ENCODE data around the gene KRTAP12-4. TPM values are rescaled to one million over a fixed set of nuclear protein-coding genes. Genes with fewer than 3 reads are reported as not detected.
A peak's percentile ranks its signal among the peaks of the same experiment; 100 is the strongest.
"Not testable (repeated sequence)": the region's sequence is repeated elsewhere in the genome, so short reads cannot be mapped to it uniquely, and the experiment has no call there.

Gene KRTAP12-4
- total RNA-seq, 1 donor from 2014 or later, result not detected

- Mint-ChIP-seq H3K27ac (no peak overlapping the region), H3K36me3 (ENCODE audit: low read depth) (no peaks in the 10 kb centered on the region), H3K4me1 (ENCODE audit: low read depth) (no peaks in the 10 kb centered on the region), H3K27me3 (ENCODE audit: low read depth) (peaks cover 52% of the 10 kb centered on the region), H3K4me3 (ENCODE audit: low read depth) (no peak overlapping the region), H3K9me3 (peaks cover 20% of the 10 kb centered on the region)
- intact Hi-C loops (cut with micrococcal nuclease), result no loop called here
- DNase-seq (ENCODE audit: low spot score), result peak; percentile 3
These were observed 42.1 kb upstream of the KRTAP12-4 start for GRCh38 chr21:44696572-44696971.

- H3K27ac Mint-ChIP-seq, result no peak overlapping the region
- intact Hi-C loops (cut with micrococcal nuclease), result no loop called here
- peaks cover 51% of the 10 kb centered on the region for H3K27me3 Mint-ChIP-seq (ENCODE audit: low read depth)
- H3K36me3 Mint-ChIP-seq (ENCODE audit: low read depth), result no peaks in the 10 kb centered on the region
- peak; percentile 4 for DNase-seq (ENCODE audit: low spot score)
- H3K4me1 Mint-ChIP-seq (ENCODE audit: low read depth), result no peaks in the 10 kb centered on the region
- H3K9me3 Mint-ChIP-seq, result peaks cover 20% of the 10 kb centered on the region
- H3K4me3 Mint-ChIP-seq (ENCODE audit: low read depth), result no peak overlapping the region
These were observed 41.2 kb upstream of the KRTAP12-4 start for GRCh38 chr21:44695641-44696040.

GRCh38 chr21:44695184-44695583 is 40.7 kb upstream of the KRTAP12-4 start:
- Mint-ChIP-seq H3K27ac (no peak overlapping the region), H3K27me3 (ENCODE audit: low read depth) (peaks cover 51% of the 10 kb centered on the region), H3K4me3 (ENCODE audit: low read depth) (no peak overlapping the region), H3K36me3 (ENCODE audit: low read depth) (no peaks in the 10 kb centered on the region), H3K9me3 (peaks cover 20% of the 10 kb centered on the region), H3K4me1 (ENCODE audit: low read depth) (no peaks in the 10 kb centered on the region)
- peak; percentile 4 for DNase-seq (ENCODE audit: low spot score)
- intact Hi-C loops (cut with micrococcal nuclease), result no loop called here

- H3K27me3 Mint-ChIP-seq (ENCODE audit: low read depth), result peaks cover 49% of the 10 kb centered on the region
- H3K9me3 Mint-ChIP-seq, result peaks cover 20% of the 10 kb centered on the region
- no peaks in the 10 kb centered on the region for H3K4me1 Mint-ChIP-seq (ENCODE audit: low read depth)
- H3K4me3 Mint-ChIP-seq (ENCODE audit: low read depth), result no peak overlapping the region
- no peak overlapping the region for H3K27ac Mint-ChIP-seq
- H3K36me3 Mint-ChIP-seq (ENCODE audit: low read depth), result no peaks in the 10 kb centered on the region
- intact Hi-C loops (cut with micrococcal nuclease), result no loop called here
- DNase-seq (ENCODE audit: low spot score), result peak; percentile 5
These were observed 40.3 kb upstream of the KRTAP12-4 start for GRCh38 chr21:44694776-44695175.

- Mint-ChIP-seq H3K27me3 (ENCODE audit: low read depth) (peaks cover 38% of the 10 kb centered on the region), H3K4me3 (ENCODE audit: low read depth) (no peak overlapping the region), H3K36me3 (ENCODE audit: low read depth) (no peaks in the 10 kb centered on the region), H3K27ac (no peak overlapping the region), H3K9me3 (peaks cover 20% of the 10 kb centered on the region), H3K4me1 (ENCODE audit: low read depth) (no peaks in the 10 kb centered on the region)
- intact Hi-C loops (cut with micrococcal nuclease), result no loop called here
- no peak for DNase-seq (ENCODE audit: low spot score)
These were observed 38.5 kb upstream of the KRTAP12-4 start for GRCh38 chr21:44692798-44693512.

- H3K9me3 Mint-ChIP-seq, result peaks cover 20% of the 10 kb centered on the region
- peaks cover 1% of the 10 kb centered on the region for H3K4me1 Mint-ChIP-seq (ENCODE audit: low read depth)
- no peak overlapping the region for H3K4me3 Mint-ChIP-seq (ENCODE audit: low read depth)
- peaks cover 28% of the 10 kb centered on the region for H3K27me3 Mint-ChIP-seq (ENCODE audit: low read depth)
- H3K36me3 Mint-ChIP-seq (ENCODE audit: low read depth), result no peaks in the 10 kb centered on the region
- intact Hi-C loops (cut with micrococcal nuclease), result no loop called here
- DNase-seq (ENCODE audit: low spot score), result no peak
- H3K27ac Mint-ChIP-seq, result no peak overlapping the region
These were observed 37.2 kb upstream of the KRTAP12-4 start for GRCh38 chr21:44691686-44692085.

GRCh38 chr21:44689740-44690139 is 35.3 kb upstream of the KRTAP12-4 start:
- intact Hi-C loops (cut with micrococcal nuclease); H3K4me3 Mint-ChIP-seq (ENCODE audit: low read depth); H3K36me3 Mint-ChIP-seq (ENCODE audit: low read depth); H3K4me1 Mint-ChIP-seq (ENCODE audit: low read depth); DNase-seq (ENCODE audit: low spot score); H3K27ac Mint-ChIP-seq: not testable (repeated sequence)
- Mint-ChIP-seq H3K27me3 (ENCODE audit: low read depth) (peaks cover 20% of the 10 kb centered on the region), H3K9me3 (peaks cover 20% of the 10 kb centered on the region)

- Mint-ChIP-seq H3K27me3 (ENCODE audit: low read depth) (peaks cover 16% of the 10 kb centered on the region), H3K4me3 (ENCODE audit: low read depth) (no peak overlapping the region), H3K27ac (no peak overlapping the region), H3K9me3 (peaks cover 4% of the 10 kb centered on the region), H3K4me1 (ENCODE audit: low read depth) (peaks cover 6% of the 10 kb centered on the region), H3K36me3 (ENCODE audit: low read depth) (no peaks in the 10 kb centered on the region)
- peak; percentile 2 for DNase-seq (ENCODE audit: low spot score)
- intact Hi-C loops (cut with micrococcal nuclease), result no loop called here
These were observed 33.2 kb upstream of the KRTAP12-4 start for GRCh38 chr21:44687671-44688070.

- peaks cover 15% of the 10 kb centered on the region for H3K27me3 Mint-ChIP-seq (ENCODE audit: low read depth)
- H3K4me1 Mint-ChIP-seq (ENCODE audit: low read depth), result peaks cover 6% of the 10 kb centered on the region
- peak; percentile 3 for DNase-seq (ENCODE audit: low spot score)
- H3K36me3 Mint-ChIP-seq (ENCODE audit: low read depth), result no peaks in the 10 kb centered on the region
- no peak overlapping the region for H3K27ac Mint-ChIP-seq
- no peak overlapping the region for H3K4me3 Mint-ChIP-seq (ENCODE audit: low read depth)
- H3K9me3 Mint-ChIP-seq, result no peaks in the 10 kb centered on the region
- intact Hi-C loops (cut with micrococcal nuclease), result no loop called here
These were observed 32.5 kb upstream of the KRTAP12-4 start for GRCh38 chr21:44686843-44687561.

GRCh38 chr21:44686000-44686781 is 31.7 kb upstream of the KRTAP12-4 start:
- no peaks in the 10 kb centered on the region for H3K36me3 Mint-ChIP-seq (ENCODE audit: low read depth)
- H3K27ac Mint-ChIP-seq, result no peak overlapping the region
- DNase-seq (ENCODE audit: low spot score), result peak; percentile 7
- peaks cover 8% of the 10 kb centered on the region for H3K27me3 Mint-ChIP-seq (ENCODE audit: low read depth)
- H3K4me3 Mint-ChIP-seq (ENCODE audit: low read depth), result no peak overlapping the region
- intact Hi-C loops (cut with micrococcal nuclease), result no loop called here
- H3K9me3 Mint-ChIP-seq, result no peaks in the 10 kb centered on the region
- peaks cover 6% of the 10 kb centered on the region for H3K4me1 Mint-ChIP-seq (ENCODE audit: low read depth)

GRCh38 chr21:44685050-44685449 is 30.6 kb upstream of the KRTAP12-4 start:
- H3K27me3 Mint-ChIP-seq (ENCODE audit: low read depth), result peaks cover 11% of the 10 kb centered on the region
- H3K4me3 Mint-ChIP-seq (ENCODE audit: low read depth); H3K36me3 Mint-ChIP-seq (ENCODE audit: low read depth); intact Hi-C loops (cut with micrococcal nuclease); H3K27ac Mint-ChIP-seq; H3K4me1 Mint-ChIP-seq (ENCODE audit: low read depth); DNase-seq (ENCODE audit: low spot score); H3K9me3 Mint-ChIP-seq: not testable (repeated sequence)

GRCh38 chr21:44684483-44684882 is 30.0 kb upstream of the KRTAP12-4 start:
- Mint-ChIP-seq H3K27ac (no peak overlapping the region), H3K36me3 (ENCODE audit: low read depth) (no peaks in the 10 kb centered on the region), H3K4me3 (ENCODE audit: low read depth) (no peak overlapping the region), H3K9me3 (no peaks in the 10 kb centered on the region), H3K27me3 (ENCODE audit: low read depth) (peaks cover 14% of the 10 kb centered on the region), H3K4me1 (ENCODE audit: low read depth) (peaks cover 6% of the 10 kb centered on the region)
- intact Hi-C loops (cut with micrococcal nuclease), result no loop called here
- DNase-seq (ENCODE audit: low spot score), result no peak

- H3K4me1 Mint-ChIP-seq (ENCODE audit: low read depth), result peaks cover 6% of the 10 kb centered on the region
- intact Hi-C loops (cut with micrococcal nuclease), result no loop called here
- H3K27ac Mint-ChIP-seq, result no peak overlapping the region
- DNase-seq (ENCODE audit: low spot score), result no peak
- no peak overlapping the region for H3K4me3 Mint-ChIP-seq (ENCODE audit: low read depth)
- peaks cover 14% of the 10 kb centered on the region for H3K27me3 Mint-ChIP-seq (ENCODE audit: low read depth)
- no peaks in the 10 kb centered on the region for H3K9me3 Mint-ChIP-seq
- H3K36me3 Mint-ChIP-seq (ENCODE audit: low read depth), result no peaks in the 10 kb centered on the region
These were observed 29.6 kb upstream of the KRTAP12-4 start for GRCh38 chr21:44684077-44684476.

Measured in activated T-helper 2 cell treated with anti-CD3 and anti-CD28 coated beads, Interferon-gamma antibody, Interleukin-2, Interleukin-4, amounts not matched to agents 10 μg/mL and 5 μg/mL and 100 μg/mL, durations not matched to agents 14 hours and 24 hours and 36 hours (primary cell).